Activated T-cell treated with anti-CD3 and anti-CD28 coated beads, Interleukin-2, amount 50 U/mL, for 1 hour (primary cell): ENCODE results near the gene CACUL1.

Experiments used
- DNase-seq: peaks from one replicate; pipeline ENCODE4 v3.0.0-alpha.2; 2020

CACUL1 gene

DNA sequence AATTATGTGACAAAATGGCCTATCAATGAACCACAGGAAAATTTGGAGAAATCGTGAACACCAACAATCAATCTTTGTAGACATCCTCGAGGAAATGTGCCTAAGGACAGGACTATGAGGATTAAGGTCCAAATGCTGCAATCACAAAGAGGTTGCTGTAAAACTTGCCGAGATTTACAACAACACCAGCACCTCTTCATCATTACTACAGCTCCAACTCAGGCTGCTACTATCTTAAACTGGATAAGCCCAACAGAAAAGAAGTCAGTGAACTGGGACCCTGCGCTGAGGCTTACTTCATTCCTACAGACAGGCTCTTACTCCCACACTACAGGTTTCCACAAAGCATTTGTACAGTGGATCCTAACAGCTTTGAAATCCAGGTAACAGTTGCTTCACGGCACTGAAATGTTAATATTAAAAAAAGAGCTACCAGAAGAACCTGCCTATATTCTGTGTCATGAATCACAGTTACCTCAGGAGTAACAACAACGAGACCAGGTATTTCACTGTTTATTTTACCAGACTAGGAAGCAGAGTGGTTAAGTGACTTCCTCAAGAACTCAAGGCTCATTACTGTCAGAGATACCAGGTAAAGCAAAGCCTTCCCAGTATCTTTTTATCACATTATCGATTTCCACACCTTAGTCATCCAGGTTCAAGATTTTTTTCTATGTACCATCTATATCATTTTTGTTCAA lies 23.9 kb downstream of the CACUL1 start:
- no peak for DNase-seq

DNA sequence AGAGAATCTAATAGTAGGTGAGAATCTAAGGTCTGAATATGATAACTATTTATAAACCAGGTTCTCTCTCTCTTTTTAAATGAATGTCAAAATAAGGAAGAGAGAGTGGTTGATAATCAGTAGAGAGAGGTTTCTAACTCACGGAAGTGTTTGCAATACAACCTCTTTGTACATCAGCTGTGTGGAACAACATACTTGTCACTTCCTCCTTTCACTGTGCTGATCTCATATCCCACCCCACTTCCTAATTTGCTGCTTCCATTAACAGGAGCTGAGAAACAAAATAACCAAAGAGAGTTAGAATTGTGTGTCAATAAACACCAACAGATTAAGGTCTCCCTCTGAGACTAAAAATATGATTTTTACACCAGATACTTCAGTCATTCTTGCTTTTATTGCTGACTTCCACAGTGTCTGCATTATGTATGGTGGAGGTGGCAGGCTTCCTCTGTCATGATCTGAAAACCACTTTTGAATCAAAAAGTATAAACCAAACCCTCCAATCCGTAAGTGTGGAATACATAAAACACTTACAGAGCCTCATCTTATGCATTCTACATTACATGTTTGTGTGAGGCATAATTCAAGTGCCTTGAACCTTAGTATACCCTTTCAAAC lies 25.0 kb downstream of the CACUL1 start:
- no peak for DNase-seq

DNA sequence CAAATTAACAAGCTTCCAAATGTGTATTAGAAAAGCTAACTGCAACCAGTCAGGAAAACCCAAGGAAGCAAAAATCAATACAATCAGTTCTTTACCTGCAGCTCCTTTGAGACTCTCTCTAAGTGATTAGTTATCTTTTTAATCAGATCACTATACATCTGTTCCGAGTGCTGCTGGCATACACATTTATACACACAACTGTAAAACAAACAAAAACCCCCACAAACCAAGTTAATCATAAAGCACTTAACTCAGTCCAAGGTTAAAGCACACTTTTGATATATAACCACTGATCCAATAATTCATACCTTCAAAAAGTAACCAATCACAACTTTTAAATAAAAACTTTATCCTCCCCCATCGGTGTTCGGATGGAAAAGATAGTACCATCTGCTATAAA lies 25.6 kb downstream of the CACUL1 start:
- DNase-seq: no peak

DNA sequence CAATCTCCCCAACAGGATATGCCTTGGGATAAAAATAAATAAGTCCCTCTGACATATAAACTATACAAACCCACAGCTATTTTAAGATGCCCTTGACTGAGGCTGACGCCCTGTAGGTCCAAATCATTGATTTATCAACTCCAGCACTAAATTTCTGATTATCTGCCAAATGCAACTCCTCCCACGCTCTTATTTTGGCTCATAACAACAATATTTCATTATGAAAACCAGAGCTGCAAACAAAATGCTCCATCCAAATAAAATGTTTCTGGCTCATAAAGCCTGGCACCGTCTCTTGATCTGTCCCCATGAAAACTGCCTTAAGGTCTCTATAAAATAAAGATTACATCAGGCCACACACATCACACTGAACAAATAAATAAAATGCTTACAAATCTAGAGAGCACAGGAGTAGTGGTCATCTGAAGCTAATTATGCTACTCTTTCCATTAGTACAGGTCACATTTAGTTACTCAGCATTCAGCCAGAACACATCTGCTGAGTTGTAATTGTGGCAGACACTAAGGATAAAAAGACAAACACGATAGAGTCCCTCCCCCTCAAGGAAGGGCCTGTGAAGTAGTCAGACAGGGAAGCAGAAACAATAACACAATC lies 28.8 kb downstream of the CACUL1 start:
- DNase-seq: no peak

DNA sequence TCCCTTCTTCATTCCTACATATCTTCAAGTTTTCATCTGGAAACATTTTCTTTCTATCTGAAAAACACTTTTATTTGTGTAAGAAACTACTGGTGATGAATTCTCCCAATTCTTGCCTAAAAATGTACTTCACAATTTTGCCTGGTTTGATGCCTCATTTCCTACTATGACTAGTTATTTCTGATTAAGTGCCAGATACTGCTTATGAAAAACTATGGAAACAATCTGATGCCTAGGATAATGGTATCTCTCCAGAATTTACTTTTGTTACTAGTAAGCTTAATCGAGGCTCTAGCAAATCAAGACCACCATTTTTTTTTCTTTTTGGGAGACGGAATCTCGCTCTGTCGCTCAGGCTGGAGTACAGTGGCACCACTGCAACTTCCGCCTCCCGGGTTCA lies 31.3 kb downstream of the CACUL1 start:
- no peak for DNase-seq

DNA sequence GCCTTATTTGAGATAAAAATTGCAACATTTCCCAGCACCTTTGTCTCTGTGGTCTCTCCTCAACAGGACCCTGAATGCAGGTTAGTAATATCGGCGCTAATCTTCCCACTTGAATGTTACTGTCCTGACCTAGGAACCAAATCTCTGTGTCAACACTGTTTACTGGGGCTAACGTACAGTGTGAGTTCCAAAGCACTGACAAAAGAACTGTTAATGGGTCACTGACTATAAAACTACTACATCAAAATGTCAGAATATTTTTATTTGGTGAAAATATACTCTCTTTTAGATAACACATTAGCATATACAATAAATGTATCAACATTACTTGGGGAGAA lies 33.3 kb downstream of the CACUL1 start:
- DNase-seq: no peak

DNA sequence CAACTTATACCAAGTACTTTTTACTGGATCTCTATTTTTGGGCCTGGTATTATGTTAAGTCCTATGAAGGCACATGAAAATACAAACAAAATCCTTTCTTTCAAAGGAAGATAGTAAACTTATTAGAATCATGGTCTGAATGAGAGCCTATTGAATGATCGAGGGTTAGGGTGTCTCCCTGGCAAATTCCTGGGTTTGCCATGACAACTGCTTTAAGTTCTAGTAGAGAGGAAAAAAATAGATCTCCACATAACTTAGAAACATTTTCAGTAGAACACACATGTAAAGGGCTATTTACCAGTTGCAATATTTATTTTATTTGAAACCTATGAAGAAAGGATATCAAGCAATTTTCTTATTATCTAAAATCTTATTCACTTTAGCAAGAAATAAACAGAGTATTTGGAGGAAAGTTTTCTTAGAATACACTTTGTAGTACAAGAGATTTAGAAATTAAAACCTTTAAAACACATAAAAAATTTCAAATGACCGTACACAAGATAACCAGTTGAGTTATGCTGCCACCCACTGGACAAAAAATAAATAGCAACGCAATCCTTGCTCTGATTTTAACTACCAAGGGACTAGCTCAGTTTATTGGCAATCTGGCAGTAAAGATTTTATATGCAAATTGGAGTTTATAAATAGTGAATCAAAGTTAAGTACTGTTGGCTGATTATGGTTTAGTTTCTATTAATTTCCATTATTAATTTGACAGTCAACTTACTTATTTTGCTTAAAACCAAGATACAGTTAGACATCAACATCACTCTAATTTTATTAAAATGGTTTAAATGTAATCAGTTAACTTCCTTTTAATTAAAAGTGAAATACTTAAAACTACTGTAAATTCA lies 33.9 kb downstream of the CACUL1 start:
- no peak for DNase-seq

DNA sequence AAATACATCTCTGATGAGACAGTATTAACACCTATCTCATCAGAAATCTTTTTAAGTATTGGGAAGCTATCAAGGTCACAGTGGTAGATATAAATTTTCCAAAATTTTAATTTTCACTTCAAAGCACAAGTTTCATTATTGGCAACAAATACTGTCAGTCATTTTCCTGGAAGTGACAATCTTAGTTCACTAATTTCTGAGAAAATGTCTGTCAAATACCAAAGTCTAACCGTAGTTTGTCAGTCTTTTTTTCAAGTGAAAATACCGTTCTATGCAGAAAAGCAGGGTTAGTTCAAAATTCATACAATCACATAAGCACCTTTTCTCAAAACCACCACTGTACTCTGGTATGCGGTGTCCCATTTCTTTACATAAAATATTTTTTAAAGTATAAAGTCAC lies 40.4 kb downstream of the CACUL1 start:
- DNase-seq: no peak

DNA sequence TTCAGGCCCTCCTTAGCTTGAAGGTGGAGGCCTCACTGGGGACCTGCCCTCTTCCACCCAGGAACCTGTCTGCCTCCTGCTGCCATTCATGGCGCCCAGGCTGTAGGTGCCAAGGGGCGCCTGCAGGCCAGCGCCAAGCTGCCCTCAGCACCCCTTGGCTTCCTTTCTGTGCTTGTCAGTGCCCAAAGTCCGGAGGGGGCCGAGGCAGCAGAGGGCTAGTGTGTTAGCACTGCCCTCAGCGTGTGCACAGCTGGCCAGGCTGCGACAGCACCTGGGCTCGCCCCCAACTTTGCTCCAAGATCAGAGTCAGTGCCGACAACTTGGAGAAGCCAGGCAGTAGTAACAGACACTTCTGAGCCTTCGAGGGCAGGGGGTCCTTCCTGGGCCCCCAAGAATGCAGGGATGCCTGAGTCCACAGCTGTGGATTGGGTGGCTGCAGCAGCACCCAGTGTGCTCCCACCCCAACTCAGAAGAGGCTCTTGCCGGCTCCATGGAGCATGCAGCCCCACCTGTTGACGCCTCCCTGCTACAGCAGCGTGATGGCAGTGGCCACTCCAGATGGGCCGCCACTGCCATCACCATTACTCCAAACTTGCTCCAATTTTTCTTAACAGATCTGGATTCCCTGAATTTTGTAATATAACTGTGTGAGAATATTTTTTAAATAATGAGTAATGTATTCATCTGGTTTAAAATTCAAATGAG lies 41.7 kb downstream of the CACUL1 start:
- no peak for DNase-seq

DNA sequence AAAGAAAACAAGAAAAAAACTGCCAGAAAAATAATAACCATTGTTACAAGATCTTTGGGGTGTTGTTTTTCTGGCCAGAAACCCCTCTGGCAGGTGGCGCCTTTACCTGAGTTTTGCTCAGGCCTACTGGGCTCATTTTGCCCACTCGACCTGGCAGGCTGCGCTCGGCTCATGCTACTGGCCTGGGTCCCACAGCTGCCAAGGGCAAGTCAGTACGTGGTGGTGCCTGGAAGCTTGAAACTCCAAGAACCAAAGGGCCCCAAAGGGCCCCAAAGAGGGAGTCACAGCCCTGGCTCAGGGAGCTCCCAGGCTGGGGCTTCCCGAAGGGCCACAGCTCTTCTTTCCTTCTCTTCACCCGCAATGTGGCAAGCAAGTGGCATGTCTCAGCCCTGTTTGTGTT lies 42.7 kb downstream of the CACUL1 start:
- no peak for DNase-seq

DNA sequence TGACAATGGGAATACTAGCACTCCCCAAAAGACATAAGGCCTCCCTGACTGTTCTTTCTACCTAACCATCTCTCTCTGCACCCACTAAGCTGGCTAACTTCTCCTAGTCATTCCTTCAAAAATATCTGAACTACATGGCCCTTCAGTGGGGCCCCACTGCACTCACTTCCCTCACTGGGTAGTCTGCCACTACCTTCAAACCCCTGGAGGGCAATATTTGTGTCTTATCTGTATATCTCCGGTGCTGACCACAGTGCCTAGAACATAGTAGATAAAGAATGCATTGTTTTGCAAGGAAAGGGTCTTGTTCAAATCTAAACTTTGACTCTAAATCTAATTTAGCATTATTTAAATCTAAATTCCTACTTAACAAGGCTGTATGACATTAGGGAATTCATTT lies 44.3 kb downstream of the CACUL1 start:
- no peak for DNase-seq

DNA sequence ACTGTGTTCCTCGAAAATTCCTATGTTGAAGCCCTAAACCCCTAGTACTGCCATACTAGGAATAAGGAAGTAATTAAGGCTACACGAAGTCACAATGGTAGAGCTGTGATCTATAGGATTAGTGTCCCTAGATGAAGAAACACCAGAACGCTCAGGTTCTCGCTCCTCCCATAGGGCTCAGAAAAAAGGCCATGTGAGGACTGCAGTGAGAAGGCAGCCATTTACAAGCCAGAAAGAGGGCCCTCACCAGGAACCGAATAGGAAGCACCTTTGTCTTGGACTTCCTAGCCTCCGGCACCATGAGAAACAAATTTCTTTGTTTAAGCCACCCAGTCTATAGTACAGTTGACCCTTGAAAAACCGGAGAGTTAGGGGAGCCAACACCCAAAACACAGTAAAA lies 46.2 kb downstream of the CACUL1 start:
- DNase-seq: no peak

DNA sequence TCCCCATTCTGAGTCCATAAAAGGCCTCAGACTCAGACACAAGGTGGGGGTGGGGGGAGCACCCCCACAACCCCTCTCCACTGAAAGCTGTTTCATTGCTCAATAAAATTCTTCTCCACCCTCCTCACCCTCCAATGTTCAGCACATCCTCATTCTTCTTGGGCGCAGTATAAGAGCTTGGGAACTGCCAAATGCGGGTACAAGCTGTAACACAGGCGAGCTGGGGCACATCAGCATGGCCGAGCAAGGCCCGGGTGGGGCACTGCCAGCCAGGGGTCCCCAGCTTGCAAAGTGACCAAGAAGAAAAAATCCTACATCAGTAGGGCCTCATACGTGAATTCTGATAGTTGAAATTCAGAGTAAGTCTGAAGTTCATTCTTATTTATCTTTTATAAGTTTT lies 50.1 kb downstream of the CACUL1 start:
- DNase-seq: no peak

DNA sequence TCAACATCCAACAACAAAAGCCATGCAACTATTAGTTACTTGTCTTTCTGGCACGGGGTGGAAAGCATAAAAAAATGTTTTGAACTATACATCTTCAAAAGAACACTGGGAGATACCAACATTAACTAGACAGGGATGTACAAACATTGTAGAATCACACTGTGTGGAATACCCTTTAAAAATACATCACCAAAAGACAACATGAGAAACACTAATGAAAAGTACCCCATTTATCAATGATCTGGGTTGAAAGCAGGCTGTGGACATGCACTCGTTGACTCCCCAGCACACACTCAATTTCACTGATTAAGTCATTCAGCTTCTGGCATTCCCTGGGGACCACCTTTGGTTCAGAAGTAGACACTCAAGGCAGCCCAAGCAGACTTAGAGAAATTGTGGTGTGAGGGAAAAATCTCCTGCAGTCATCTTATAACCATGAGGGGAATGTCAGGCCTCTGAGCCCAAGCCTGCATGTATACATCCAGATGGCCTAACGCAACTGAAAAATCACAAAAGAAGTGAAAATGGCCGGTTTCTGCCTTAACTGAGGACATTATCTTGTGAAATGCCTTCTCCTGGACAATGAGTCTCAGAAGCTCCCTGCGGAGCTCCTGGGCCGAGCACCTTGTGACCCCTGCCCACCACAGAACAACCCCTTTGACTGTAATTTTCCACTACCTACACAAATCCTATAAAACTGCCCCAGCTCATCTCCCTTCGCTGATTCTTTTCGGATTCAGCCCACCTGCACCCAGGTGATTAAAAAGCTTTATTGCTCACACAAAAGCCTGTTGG lies 53.0 kb downstream of the CACUL1 start:
- DNase-seq: no peak

DNA sequence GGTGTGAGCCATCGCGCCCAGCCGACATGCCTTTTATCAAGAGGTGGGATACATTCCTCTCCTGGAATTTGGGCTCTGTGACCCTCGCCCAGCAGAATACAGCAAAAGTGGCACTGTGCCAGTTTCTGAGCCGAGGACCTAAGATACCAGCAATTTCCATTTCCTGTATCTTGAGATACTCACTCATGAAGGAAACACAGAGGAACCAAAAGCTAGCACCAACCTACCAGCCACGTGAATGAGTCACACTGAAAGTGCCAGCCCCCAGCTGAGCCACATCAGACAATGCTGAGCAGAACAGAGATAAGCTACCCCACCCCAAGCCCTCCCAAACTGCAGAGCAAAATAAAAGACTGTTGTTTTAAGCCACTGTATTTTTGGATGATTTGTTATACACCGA lies 56.3 kb downstream of the CACUL1 start:
- DNase-seq: peak; percentile 75

DNA sequence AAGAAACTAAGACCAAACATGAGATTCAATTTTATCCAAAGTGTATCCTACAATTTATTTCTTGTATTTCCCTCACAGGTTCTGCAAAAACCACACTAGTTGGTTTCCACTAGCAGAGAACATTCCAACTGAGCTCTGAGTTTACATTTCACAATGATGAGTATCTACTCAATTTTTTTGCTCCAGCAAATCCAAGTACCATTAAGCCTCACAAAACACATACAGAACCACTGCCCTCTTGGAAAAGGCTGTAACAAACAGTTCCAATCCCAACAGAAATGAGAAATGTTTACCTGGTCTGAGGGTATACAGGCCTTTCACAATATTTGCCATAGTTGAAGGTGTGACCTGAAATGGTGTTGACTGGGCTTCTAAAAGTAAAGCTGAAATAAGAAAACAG lies 59.9 kb downstream of the CACUL1 start:
- DNase-seq: no peak

DNA sequence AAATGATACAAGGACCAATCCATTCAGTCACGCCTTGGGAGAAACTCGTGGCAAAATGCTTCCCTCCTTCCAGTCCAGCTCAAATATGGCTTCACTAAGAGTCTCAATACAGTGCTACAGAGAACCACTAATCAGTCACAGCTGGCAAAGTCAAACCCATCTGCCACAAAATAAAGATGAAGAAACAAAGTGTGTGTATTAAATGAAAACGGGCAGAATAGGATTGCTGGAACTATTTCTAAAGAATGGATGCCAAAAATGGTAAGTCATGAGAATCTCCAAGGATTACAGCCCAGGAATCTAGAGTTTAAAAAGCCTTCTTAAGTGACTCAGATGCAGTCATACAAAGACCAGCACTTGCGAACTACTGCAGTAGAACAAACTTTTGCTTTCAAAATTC lies 61.9 kb downstream of the CACUL1 start:
- DNase-seq: no peak

DNA sequence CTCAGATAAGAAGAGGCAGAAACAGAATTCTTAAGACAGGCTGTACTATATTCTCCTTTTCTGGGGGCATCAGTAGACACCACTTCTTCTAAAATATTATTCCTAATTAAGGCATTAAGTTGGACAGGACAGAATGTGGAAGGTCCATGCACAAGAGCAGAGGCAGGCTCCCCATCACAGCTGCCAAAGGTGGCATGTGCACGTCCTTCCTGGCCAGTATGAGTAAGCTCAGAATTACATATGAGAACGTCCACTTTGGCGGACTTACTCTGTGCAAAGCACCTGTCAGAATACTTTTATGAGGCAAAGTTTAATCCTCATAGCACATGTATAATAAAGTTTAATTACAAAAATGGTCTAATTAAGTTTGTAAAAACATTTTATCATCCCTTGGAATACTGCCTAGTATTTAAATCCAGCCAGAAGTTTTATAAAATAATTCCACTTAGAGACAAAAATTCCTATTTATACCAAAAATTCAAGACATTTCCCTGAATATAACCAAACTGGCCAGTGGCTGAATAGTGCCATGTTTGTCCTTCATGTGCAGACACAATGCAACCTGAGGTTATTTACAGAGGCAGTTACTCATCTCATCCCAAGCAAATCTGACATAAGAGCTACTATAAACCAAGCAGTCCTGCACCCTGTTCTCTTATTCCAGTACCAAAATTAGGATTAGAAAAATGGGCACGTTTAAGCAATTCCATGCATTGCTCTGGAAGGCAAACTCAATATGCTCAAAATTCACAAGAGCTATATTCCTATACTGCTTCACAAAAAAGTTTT lies 65.5 kb downstream of the CACUL1 start:
- DNase-seq: no peak

DNA sequence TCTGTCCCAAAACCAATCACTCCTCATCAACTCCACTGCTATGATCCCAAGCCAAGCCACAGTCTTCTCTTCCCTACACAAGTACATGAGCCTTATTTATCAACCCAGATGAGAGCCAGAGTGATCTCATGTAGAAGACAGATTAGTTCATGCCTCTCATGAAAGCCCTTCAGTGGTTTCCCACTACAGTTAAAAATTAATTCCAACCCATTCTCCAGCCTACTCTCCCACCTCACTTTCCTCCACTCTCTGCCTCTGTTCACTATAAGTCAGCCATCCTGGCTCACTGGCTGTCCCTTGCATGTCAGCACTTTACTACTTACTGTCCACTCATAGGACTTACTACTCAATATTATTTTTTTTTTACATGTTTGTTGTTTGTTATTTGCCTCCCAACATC lies 67.3 kb downstream of the CACUL1 start:
- DNase-seq: no peak

DNA sequence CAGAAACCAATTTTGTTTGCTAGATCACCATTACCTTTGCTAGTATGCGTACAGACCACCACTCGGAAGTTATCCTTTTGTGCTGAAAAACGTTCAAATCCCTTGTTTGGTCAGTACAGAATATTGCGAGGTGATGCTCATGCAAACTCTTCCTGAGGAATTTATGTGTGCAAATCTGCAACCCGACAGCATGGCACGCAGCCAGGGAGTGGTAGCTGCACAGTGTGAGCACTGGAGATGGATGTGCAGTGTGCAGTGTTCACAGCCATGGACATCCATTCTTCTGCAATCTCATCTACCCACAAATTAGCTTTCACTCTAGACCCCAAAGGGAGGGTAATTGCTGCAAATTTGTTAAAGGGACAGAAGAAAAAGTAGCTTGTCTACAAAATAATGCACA lies 72.2 kb downstream of the CACUL1 start:
- DNase-seq: no peak

DNA sequence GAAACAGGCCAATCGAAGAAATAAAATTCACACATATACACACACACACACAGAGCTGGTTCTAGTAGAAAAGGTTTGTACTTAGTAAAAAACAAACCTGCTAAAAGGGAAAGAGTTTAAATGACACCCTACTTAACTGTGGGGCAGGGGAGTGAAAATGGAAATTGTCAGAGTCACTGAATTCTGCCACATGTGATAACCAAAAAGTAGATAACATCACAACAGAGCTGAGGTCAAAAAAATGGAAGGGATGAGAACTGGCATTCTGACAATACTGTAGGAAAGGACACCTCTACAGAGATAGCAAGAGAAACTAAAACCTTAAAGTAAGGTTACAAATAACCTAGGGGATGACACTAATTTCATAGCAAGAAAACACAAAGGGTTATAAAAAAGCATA lies 74.6 kb downstream of the CACUL1 start:
- DNase-seq: no peak
